Measurements from ENCODE around the gene OGA. TPM values are rescaled to one million over a fixed set of nuclear protein-coding genes. Genes with fewer than 3 reads are reported as not detected.

OGA gene
- total and polyA plus RNA-seq, 2 of the 8 experiments (the other 6 are each of a cell fraction or from before 2014, with no cell fraction given): 31.2 to 107 TPM

DNA sequence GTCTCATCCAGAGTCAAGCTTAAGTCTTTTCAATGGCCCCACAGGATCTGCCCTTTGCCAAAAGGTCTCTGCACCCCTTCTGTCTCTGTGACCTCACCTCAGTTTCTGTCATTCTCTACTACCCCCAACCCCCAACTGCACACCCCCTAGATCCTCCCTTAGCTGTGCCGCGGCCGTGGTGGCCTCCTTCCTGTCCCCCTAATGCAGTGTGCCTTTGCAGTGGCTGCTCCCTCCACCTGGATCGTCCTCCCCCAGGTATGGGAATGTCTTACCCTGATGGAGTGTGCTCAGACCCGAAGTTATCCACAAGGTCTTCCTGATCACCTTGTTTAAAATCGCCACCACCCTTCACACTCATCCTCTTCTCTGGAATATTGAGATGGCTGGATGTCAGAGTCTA lies 51.9 kb downstream of the OGA start:
- no peak for DNase-seq (ENCODE audit: low read depth in 1 of 2, low spot score in 2 of 2)
- H3K56ac ChIP-seq (replicated peaks; ENCODE audit: insufficient read length, low read depth, low read length): no peak overlapping the region
- no peaks in the 10 kb centered on the region for H3K79me2 ChIP-seq (ENCODE audit: control insufficient read depth in 1 of 2, insufficient read depth in 2 of 2, low read length in 2 of 2)
- no peaks in the 10 kb centered on the region for H4K20me1 ChIP-seq (replicated peaks in 1 of 2; ENCODE audit: control insufficient read depth in 1 of 2, insufficient read depth in 2 of 2, low read length in 2 of 2)
- no peak overlapping the region for H2BK120ac ChIP-seq (replicated peaks; ENCODE audit: low read depth, low read length)
- no peaks in the 10 kb centered on the region for H3K36me3 ChIP-seq (ENCODE audit: control insufficient read depth in 2 of 4, insufficient read depth in 4 of 4, low read length in 3 of 4)
- ChIA-PET POLR2A (ENCODE audit: partially characterized antibody) (no interaction called here), CTCF (ENCODE audit: partially characterized antibody) (interaction anchor here (0.6 to 1.4 kb wide), 6 partner anchors 14 to 157 kb away, joined by 3 to 7 read pairs (median 4); no protein-coding TSS in a partner anchor)
- H3K18ac ChIP-seq (ENCODE audit: extremely low read depth, low read length): no peak overlapping the region
- H3K4ac ChIP-seq (replicated peaks; ENCODE audit: insufficient read length, low read depth, low read length): no peak overlapping the region
- FAIRE-seq: no peak
- H3K27ac ChIP-seq (ENCODE audit: low read depth, low read length): no peak overlapping the region
- no peak overlapping the region for H2BK15ac ChIP-seq (ENCODE audit: low read length)
- H3K27me3 ChIP-seq (replicated peaks in 1 of 4; ENCODE audit: control insufficient read depth in 3 of 4, extremely low read depth in 1 of 4, insufficient read depth in 3 of 4, low read length in 3 of 4): peaks cover 0 to 4% (median 2%) of the 10 kb centered on the region in 4 experiments; a peak in 4 of 7 replicates
- H3K23me2 ChIP-seq (ENCODE audit: low read depth, low read length): no peaks in the 10 kb centered on the region
- no peak overlapping the region for H4K5ac ChIP-seq (ENCODE audit: insufficient read length, low read depth, low read length)
- no peak overlapping the region for H4K8ac ChIP-seq (ENCODE audit: extremely low read depth, insufficient read depth, low read length)
- no peaks in the 10 kb centered on the region for H3K9me3 ChIP-seq (ENCODE audit: insufficient read depth in 2 of 2, low read depth in 1 of 2, low read length in 1 of 2)
- H3K9ac ChIP-seq (replicated peaks in 1 of 4; ENCODE audit: extremely low read depth in 1 of 4, low read depth in 3 of 4, low read length in 3 of 4): no peak overlapping the region
- H2BK5ac ChIP-seq (ENCODE audit: low read depth, low read length): no peak overlapping the region
- H2AK5ac ChIP-seq (ENCODE audit: low read depth, low read length): no peak overlapping the region
- H3K14ac ChIP-seq (ENCODE audit: insufficient read length): no peak overlapping the region
- H3K23ac ChIP-seq (ENCODE audit: insufficient read length): no peak overlapping the region
- H3K4me2 ChIP-seq (ENCODE audit: insufficient read depth in 1 of 2, low read depth in 2 of 2, low read length in 2 of 2): no peak overlapping the region
- H3K4me1 ChIP-seq (replicated peaks in 1 of 4; ENCODE audit: control insufficient read depth in 3 of 4, insufficient read depth in 4 of 4, low read length in 3 of 4): peaks cover 0 to 4% (median 1%) of the 10 kb centered on the region in 4 experiments; a peak in 3 of 7 replicates
- H3K79me1 ChIP-seq (ENCODE audit: low read depth, low read length): no peaks in the 10 kb centered on the region
- H2BK12ac ChIP-seq (ENCODE audit: low read depth, low read length): no peak overlapping the region
- no peak for TF ChIP-seq CREB1 (IDR thresholded peaks at IDR 0.05)
- 93% methylated on average over 6 of the region's 6 CpGs; no CpG with 5 or more reads in 1 of the 2 experiments for WGBS, 2 experiments (ENCODE audit: extremely low coverage in 1 of 2, insufficient coverage in 1 of 2, insufficient read length in 1 of 2, insufficient replicate concordance in 2 of 2, low coverage in 1 of 2, low lambda C conversion rate in 2 of 2, missing lambda C conversion rate in 1 of 2)
- H2AFZ ChIP-seq (ENCODE audit: low read length): no peak overlapping the region
- H2BK20ac ChIP-seq (ENCODE audit: low read length): no peak overlapping the region
- no peak overlapping the region for H3K4me3 ChIP-seq (ENCODE audit: extremely low read depth in 1 of 4, insufficient read depth in 2 of 4, low read depth in 3 of 4, low read length in 4 of 4)
- H4K91ac ChIP-seq (replicated peaks; ENCODE audit: insufficient read length, low read length): no peak overlapping the region

Data from H1 (cell line).